GM18498 (cell line): ENCODE data around the gene SORCS2.

Source experiments
- ATAC-seq: cut with Tn5 transposase; IDR thresholded peaks from one replicate; pipeline ENCODE4 v1.9.1; 2021; ENCODE audit warnings: mild to moderate bottlenecking, moderate library complexity; ENCODE audit not compliant: unreplicated experiment

Gene SORCS2

DNA sequence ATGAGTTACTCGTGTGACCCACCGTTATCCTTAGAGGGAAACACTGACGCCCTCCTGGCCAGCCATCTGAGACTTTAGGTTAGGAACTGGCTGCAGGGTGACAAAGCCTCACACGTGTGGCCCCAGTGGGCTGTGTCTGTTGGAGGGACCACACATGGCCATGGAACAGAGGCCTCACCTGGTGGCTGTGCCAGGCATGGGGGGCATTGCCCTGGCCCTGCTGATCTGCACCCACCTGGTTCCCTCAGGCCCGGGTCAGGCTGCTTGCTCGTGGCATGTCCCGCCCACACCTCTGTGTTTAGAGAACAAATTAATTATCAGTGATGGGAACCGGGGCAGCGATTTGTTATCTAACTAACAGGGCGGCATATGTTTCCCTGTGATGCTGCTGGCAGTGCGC is 343.3 kb downstream of the SORCS2 start:
- no peak for ATAC-seq

DNA sequence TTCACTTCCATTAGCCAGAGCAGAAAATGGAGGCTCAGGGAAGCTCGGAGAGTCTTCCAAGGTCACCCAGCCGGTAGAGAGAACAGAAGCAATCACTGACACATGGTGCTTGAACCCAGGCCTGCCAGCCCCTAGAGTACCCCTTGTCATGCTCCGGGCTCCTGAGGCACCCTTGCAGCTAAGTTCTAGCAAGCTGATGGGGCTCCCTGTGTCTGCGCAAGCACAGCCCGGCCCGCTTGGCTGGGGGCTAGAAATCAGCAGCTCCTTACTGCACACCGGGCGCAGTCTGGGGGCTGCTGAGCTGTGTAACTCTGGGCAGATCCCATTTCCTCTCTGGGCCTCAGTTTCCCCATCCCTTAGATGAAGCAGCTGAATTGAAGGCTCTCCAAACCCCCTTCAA is 344.5 kb downstream of the SORCS2 start:
- ATAC-seq: no peak

- no peak for ATAC-seq
Measured at GRCh38 chr4:7537853-7538400, 345.6 kb downstream of the SORCS2 start.

DNA sequence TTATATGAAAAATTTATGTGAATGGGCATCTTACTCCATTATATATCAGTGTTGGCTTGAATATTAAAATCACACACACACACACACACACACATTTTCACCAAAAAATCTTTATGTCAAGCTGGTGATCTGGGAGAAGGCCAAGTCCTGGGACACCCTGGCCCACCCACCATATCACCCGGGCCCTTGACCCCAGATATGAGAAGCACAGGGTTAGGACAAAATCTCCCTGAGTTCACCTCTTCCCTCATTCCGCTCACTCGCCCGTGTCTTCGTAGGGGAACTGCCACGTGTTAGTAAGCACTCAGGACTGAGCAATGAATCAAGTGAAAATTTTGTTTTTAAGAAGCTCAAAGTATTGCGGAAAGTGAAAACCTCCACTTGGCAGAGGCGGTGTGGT is 346.2 kb downstream of the SORCS2 start:
- no peak for ATAC-seq

DNA sequence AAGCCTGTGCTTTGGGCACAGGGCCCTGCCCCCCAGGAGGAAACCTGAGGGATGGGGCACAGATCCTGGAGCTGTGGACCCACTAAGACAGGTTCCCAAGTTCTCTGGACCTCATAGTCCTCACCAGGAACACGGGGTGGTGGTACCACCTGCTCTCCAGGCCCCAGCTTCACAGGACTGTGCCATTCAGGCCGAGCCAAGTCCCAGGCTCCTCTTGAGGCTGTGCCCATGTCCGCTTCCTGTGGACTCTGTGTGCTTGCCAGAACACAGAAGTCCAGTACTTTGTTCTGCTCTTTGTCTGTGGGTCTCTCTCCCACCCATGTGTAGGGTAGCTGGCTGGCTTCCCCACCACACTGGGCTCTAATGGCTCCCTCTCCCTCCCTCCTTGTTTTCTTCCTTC is 346.8 kb downstream of the SORCS2 start:
- ATAC-seq: no peak

DNA sequence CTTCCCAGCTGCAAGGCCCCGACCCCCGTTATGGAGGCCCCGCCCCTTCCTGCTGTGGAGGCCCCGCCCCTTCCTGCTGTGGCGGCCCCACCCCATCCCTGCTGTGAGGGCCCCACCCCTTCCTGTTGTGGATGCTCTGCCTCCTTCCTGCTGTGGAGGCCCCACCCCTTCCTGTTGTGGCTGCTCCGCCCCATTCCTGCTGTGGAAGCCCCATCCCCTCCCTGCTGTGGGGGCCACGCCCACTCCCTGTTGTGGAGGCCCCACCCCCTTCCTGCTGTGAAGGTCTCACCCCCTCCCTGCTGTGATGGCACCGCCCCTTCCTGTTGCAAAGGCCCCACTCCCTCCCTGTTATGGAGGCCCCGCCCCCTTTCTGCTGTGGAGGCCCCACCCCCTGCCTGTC is 347.3 kb downstream of the SORCS2 start:
- ATAC-seq: no peak

DNA sequence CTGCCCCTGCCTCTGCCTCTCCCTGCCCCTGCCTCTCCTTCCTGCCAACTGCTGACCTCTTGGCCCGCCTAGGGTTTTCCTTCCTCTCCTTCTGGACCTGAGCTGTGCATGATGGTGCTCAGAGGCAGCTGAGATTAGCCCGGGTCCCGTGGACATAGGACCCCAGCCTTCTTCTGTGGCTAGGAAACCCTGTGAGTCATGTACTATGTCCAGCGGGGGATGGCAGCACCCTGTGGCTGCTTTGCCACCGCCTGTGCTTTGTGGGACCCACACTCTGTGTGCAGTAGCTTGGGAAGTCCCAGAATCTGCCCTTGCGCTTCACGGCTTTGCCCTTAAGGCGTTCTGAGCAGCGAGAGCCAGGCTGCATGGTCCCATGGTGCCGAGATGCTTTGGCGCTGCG is 347.9 kb downstream of the SORCS2 start:
- no peak for ATAC-seq

DNA sequence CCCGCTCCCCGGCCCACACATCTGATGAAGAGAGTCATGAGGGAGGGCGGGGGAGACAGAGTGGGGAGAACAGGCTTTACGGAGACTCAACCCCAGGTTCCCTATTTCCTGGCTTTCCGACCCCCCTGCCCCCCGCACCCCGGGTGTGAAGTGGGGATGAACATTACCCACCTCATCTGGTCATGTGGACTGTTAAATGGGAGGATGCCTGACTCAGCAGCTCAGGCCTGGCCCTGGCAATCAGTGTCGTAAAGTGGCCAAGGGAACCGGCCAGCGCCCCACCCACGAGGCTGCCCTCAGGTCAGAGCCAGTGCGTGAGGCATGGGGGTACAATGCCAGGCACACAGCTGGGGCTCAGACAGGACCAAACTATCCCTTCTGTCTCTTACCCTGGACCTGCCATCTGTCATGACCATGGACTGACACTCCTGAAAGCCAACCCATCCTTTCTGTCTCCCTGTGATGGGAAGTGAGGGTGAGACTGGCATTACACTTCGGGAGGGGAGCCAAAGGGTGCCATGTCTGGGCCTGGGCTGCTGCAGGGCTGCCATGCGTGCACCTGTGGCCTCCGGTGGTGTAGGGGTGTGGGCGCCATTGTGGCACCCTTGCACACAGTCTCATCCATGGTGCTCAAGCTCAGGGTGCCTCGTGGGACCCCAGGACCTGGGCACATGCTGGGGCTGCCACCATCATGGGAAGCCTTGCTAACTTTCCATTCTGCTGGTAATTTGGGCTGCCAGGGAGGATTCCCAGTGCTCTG is 348.5 kb downstream of the SORCS2 start:
- no peak for ATAC-seq

DNA sequence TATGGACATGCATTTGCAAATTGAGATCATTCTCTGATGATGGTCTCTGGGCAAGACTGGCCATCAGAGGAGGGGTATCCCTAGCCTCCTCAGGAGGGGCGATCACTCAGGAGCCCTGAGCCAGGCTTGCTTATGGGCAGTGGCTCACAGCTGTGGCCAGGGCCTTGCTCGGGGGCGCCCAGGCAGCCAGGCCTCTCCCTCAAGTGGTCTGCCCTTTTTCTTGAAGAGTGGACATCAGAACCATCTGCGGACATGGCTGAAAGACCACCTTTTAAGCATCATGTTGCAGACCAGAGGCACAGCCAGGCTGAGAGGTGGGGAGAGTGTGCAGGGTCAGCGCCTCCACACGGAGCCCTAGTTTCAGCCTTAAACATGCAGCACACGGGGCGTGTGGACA is 349.1 kb downstream of the SORCS2 start:
- no peak for ATAC-seq

DNA sequence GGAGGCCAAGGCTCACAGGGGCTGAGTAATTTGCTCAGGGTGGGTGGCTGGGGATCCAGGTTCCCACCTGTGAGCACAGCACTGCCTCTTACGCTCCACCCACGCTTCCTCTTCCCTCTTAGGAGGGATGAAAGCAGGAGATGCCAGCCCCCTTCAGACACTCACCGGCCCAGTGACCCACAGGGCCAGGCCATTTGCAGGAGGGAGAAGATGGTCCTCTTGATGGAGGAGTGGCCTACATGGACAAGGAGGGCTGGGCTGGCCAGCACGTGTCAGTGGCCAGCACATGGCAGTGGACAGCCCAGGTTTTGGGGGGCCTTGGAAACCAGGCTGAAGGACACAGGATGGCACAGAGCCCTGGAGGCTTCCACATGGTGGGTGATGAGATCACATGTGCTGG is 350.4 kb downstream of the SORCS2 start:
- ATAC-seq: no peak

DNA sequence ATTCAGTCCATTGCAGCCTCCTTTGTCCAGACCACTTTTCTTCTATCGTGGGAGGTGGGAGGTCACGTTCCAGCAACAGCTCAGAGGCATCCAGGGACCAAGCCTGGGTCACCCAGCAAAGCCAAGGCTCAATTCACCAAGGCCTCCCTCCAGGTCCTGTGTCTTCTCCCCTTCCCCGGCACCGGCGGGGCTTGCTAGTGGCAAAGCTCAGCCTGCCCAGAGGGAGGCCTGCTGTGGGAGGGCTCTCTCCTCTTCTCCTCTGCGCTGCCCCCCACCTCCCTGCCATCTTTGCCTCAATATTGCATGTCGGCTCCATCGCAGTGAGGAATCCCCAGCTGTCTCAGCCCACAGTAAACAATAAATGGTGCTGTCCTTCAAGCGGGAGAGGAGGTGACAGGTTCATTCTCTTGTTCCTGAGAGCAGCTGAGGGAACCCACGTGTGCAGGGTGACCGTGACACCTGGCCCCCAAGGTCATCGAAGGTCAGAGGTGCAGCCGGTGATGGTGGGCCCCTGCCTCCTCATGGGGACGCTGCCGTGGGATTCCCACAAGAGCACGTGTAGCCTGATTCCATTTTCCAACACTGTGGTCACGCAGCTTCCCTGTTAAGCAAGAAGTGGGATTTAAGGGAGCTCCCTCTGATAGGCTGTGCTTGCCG is 353.9 kb downstream of the SORCS2 start:
- ATAC-seq: no peak

- no peak for ATAC-seq
Measured at GRCh38 chr4:7546809-7547367, 354.6 kb downstream of the SORCS2 start.

DNA sequence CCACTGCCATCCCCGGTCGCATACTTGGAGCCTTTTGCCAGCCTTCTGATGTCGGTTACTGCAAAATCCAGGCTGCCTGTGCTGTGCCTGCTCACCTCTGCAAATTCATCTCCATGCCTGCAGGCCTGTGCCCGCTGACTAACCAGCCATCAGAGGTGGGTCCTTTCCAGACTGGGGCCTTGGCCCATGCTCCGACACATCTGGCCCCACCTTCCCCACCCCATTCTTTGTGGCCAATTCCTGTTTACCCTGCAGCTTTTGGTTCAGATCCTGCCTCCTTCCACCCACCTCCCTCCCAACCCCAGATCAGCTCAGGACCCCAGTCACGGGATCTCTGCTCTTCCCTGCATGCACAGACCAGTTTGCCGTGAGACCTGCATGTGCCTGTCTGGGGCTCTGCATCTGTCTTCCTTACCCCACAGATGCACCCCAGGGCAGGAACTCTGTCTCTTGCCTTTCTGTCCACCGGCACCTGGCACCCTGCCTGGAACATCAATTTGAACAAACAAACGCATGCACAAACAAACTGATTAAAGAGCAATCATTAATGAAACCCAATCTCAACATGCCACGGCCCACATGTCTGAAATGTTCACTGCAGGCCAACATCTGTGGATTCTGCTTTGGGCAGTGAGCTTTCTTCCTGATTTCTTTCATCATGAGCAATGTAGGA is 355.2 kb downstream of the SORCS2 start:
- ATAC-seq: no peak

- ATAC-seq: no peak
Measured at GRCh38 chr4:7549866-7550265, 357.5 kb downstream of the SORCS2 start.

DNA sequence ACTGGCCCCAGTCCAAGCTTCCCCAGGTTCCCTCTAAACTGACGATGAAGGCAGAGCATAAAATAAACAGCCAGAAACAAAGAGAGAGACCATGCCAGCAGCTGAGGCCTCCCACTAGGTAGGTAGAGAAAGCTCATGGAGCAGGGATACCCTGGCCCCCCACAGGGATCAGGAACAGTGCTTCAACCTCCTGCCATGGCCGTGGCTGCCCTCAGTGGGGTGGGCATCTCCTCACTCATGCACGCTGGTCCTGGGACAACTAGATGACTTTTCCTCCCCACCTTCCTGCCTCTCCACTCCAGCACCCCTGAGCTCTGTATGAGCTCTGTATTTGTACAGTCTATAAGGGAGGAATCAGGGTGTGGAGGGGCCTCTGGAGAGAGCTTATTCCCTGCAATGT is 360.1 kb downstream of the SORCS2 start:
- no peak for ATAC-seq

DNA sequence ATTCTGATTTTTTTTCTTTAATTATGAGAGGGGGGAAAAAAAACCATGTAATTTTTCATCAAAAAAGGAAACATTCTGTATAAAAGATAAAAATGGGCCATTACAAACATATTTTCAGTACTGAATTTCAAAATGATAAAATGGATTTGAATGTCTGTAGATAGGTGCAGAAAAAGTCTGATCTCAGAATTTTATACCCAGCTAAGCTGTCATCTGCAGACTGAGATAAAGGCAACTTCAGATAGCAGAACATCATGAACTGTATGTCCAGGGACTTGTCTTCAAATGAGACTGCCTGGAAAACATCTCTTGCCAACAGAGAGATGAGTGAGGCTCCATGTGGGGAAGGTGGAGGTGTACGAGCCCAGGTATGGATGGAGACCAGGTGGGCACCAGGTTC is 360.9 kb downstream of the SORCS2 start:
- ATAC-seq: no peak

- ATAC-seq: no peak
Measured at GRCh38 chr4:7554905-7555304, 362.6 kb downstream of the SORCS2 start.

- no peak for ATAC-seq
Measured at GRCh38 chr4:7556558-7556957, 364.2 kb downstream of the SORCS2 start.

DNA sequence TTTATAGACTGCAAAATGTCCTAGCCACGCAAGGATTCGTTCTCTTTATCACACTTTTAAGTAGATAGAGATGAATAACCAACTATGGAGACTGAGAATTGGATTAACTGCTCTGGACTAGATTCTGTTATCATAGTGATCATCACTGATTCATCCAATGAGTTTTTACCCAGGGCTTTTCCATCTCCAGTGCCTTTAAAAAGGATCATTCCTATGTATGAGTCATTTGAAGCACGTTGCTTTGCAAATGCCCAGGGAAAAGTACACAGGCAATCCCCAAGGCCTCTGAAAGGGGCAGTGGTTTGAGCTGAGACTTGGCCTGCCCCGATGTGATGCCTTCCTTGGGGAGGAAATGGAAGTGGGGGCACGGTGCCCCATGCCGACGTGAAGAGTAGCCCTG is 365.1 kb downstream of the SORCS2 start:
- ATAC-seq: no peak

GRCh38 chr4:7558436-7558835 is 366.1 kb downstream of the SORCS2 start:
- no peak for ATAC-seq

DNA sequence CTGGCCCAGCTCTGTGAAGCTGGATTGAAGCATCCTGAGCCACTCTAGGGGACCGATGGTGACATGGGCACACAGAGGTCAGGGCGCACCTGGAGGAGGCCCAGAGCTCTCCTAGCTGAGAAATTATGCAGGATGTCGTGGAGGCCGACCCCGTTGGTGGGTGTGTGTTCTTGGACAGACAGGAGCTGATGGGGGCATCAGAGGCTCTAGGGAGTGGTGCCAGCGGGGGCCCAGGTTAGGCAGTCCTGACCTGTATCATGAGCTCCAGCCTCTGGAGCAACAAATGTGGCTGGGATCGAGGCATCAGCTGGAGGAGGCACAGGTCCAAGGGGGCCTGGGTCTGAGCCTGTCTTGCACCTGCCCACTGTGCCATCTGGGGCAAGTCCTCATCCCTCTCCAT is 367.0 kb downstream of the SORCS2 start:
- ATAC-seq: no peak
